Daoy (cell line): ENCODE results near the gene GFOD1. TPM values are rescaled to one million over a fixed set of nuclear protein-coding genes. Genes with fewer than 3 reads are reported as not detected.
A peak's percentile ranks its signal among the peaks of the same experiment; 100 is the strongest.

ENCODE experiments used
- DNase-seq: peaks from one replicate; pipeline ENCODE4 v3.0.0-alpha.2; 2015; ENCODE audit warnings: low read depth
- total RNA-seq: library from RNA; depleted of rRNA; stranded (reverse); fragments of >200 nt; shearing (Covaris generic); gene quantifications from 2 replicates; pipeline ENCODE4 v1.2.3, GENCODE V29; 2014; rRNA removed

The GFOD1 gene, protein sequence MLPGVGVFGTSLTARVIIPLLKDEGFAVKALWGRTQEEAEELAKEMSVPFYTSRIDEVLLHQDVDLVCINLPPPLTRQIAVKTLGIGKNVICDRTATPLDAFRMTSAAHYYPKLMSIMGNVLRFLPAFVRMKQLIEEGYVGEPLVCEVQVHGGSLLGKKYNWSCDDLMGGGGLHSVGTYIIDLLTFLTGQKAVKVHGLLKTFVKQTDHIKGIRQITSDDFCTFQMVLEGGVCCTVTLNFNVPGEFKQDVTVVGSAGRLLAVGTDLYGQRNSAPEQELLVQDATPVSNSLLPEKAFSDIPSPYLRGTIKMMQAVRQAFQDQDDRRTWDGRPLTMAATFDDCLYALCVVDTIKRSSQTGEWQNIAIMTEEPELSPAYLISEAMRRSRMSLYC
- 4.5 and 6.3 TPM in 2 replicates for total RNA-seq

- peak; percentile 96 for DNase-seq
These were observed at the start of gene GFOD1 for GRCh38 chr6:13487122-13488014. GFOD1 (minus strand) TSS chr6:13487600; CDS start chr6:13486890, 710 bp downstream.

- no peak for DNase-seq
These were observed 49.6 kb upstream of the GFOD1 start for GRCh38 chr6:13536796-13537526.

DNA sequence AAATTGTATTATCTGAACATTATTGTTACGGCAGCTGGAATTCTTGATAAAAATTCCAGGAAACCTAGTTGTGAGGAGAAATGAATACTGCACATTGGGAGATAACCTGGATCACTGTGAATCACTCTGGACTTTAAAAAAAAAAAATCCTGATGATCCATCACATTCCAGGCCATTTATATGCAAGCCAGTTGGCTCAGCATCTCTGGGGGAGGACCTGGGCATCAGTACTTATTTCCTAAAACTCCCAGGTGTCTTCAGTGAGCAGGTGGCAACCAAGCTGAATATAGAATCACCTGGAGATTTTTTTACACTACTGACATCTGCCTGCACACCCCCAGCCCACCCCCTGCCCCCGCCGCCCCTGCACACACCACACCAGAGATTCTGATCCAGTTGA lies 47.9 kb upstream of the GFOD1 start:
- no peak for DNase-seq

DNA sequence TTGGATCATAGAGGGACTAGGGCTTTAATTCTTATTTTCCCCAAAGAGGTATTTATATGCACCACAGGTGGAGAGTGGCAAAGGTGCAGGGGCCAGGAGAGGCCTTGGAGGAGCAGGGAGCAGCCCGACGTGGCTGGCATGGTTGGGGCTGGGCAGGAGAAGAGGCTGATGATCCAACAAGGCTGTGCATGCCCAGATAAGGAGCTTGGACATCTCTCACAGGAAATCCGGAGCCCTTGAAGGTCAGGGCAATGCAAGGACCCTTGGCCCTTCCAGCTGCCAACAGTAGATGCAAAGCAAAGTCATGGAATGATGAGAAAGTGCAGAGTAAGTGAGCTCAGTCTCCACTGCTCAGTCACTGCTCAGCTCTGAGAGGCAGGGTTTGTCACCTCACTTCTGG lies 47.1 kb upstream of the GFOD1 start:
- no peak for DNase-seq

DNA sequence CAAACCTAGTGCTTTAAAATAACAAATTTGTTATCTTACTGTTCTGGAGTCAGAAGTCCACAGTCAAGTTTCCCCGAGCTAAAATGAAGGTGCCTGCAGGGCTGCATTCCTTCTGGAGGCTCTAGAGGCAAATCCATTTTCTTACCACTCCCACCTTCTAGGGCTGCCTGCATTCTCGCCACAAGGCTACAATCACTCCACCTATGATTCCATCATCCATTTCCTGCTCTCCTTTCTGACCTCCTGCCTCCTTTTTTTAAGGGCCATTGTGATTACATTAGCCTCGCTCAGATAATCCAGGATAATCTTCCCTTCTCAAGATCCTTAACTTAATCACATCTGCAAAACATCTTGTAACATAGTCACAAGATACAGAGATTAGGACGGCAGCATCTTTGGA lies 44.6 kb upstream of the GFOD1 start:
- peak; percentile 18 for DNase-seq

DNA sequence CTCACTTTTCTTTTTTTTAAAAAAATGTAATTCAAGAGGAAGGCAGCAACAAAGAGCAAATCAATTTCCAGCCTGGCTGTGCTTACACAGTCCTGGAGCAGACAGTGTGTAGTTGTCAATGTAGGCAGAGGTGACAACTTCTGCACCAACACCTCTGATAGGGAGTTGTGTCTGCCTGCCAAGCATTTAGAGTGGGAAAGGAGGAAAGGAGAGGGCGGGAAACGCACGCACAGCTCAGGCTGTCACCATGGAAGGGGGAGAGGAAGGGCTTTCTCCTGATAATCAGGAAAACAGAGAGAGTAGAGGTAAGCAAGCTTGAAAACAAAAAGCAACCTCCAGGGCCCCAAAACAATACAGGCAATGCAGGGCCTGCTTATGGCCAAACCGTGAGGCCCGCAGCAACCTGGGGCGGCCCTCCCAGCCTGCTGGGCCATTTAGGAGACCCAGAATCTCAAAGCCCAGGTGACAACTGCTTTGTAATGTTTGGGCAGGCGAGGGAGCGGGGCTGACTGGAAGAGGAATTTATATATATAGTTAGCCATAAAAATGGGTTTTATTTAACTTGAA lies 41.5 kb upstream of the GFOD1 start:
- DNase-seq: no peak

DNA sequence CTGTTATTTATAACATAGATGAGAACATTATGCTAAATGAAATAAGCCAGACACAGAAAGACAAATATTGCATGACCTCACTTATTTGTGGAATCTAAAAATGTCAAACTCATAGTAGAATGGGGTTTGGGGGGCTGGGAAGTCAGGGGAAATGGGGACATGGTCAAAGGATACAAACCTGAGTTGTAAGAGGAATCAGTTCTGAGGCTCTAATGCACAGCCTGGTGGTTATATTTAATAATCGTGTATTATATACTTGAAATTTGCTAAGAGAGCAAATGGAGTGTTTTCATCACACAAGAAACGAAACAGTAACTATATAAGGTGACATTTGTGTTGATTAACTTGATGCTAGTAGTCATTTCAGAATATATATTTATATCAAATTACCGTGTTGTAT lies 40.8 kb upstream of the GFOD1 start:
- DNase-seq: no peak

DNA sequence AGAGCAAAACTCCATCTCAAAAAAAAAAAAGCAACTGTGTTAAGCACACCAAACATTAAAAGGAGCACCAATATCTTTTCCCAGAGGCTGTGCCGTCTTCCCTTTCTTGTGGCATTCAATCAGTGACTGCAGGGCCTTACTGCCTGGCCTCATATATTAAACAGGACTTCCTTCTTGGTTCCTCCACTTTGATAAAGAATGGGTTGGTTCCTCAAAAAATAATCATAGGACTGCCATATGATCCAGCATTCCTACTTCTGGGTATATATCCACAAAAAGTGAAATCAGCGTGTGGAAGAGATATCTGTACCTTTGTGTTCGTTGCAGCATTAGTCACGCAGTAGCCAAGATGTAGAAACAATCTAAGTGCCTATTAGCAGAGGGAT lies 40.3 kb upstream of the GFOD1 start:
- DNase-seq: no peak

DNA sequence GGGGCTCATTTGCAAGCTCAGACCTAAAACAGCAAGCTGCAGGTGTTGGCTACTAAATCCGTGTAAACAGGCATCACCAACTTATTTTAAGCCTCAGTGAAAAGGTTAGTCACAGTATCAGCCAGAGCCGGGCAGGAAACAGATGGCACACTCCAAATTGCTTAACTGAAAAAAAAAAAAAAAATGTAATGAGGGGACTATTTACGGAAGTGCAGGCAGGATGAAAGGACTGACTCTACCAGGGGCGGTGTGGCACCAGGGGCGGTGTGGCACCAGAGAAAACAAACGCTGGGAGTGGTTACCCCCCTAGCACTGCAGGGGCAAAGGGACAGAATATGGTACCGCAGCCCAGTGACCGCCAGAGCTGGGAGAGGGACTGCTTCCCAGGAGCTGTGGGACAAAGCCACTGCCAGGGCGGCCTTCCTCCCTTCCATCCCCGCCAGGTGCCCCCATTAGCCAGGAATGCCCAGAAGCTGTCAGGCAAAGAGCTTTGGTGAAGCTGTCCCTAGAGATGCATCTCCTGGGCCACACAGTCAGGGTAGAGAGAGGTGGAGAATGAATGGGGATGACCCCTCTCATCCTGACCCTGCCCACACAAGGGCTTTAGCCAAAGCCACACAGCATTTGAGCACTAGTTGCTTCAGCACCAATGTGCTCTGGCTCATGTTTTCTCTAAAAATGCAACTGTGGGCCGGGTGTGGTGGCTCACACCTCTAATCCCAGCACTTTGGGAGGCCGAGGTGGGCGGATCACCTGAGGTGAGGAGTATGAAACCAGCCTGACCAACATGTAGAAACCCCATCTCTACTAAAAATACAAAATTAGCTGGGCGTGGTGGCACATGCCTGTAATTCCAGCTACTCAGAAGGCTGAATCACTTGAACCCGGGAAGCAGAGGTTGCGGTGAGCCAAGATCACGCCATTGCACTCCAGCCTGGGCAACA lies 39.6 kb upstream of the GFOD1 start:
- DNase-seq: peak; percentile 45

DNA sequence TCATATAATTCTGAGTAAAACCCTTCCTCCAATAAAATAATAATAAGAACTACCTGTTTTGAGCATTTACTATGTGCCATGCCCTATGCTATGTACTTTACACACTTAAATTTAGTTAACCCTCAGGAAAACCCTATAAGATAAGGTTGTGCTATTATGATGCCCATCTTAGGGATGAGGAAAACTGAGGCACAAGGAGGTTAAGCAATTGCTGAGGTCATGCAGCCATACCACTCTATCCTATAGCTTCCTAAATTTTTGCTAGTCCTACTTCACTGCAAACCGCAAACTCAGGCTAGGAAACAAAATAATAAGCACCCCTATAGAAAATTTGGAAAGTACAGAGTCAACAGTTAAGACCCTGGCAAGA lies 38.9 kb upstream of the GFOD1 start:
- no peak for DNase-seq

DNA sequence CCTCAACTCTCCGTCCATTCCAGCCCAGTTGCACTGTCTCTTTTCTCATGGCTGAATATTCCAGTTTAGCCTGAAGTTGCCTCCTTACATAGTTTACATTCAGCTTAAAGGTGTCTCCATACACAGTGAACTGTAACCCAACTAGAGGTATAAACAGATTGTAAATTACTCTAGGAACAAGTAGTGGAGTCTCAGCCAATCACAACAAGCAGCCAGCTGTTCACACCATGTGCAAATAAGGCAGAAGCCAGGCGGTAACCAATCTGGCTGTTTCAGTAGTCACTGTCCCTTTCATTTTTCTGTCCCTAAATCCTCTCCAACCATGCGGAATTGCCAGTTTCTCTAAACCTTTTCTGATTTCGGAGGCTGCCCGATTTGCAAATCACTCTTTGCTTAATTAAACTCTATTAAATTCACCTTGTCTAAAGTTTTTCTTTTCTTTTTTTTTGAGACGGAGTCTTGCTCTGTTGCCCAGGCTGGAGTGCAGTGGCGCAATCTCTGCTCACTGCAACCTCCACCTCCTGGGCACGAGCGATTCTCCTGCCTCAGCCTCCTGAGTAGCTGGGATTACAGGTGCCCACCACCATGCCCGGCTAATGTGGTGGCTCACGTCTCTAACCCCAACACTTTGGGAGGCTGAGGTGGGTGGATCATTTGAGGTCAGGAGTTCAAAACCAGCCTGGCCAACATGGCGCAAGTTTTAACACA lies 37.6 kb upstream of the GFOD1 start:
- no peak for DNase-seq

- DNase-seq: no peak
These were observed 36.6 kb upstream of the GFOD1 start for GRCh38 chr6:13523826-13524622.

- peak; percentile 25 for DNase-seq
These were observed 35.3 kb upstream of the GFOD1 start for GRCh38 chr6:13522656-13523055.

GRCh38 chr6:13519839-13520238 lies 32.4 kb upstream of the GFOD1 start:
- DNase-seq: no peak

- no peak for DNase-seq
These were observed 29.7 kb upstream of the GFOD1 start for GRCh38 chr6:13517116-13517515.

- DNase-seq: no peak
These were observed 28.5 kb upstream of the GFOD1 start for GRCh38 chr6:13515912-13516311.

- DNase-seq: no peak
These were observed 26.5 kb upstream of the GFOD1 start for GRCh38 chr6:13513626-13514502.

- no peak for DNase-seq
These were observed 25.5 kb upstream of the GFOD1 start for GRCh38 chr6:13512900-13513299.
